ENCODE measurements around the gene CELSR3.

CELSR3 gene

DNA sequence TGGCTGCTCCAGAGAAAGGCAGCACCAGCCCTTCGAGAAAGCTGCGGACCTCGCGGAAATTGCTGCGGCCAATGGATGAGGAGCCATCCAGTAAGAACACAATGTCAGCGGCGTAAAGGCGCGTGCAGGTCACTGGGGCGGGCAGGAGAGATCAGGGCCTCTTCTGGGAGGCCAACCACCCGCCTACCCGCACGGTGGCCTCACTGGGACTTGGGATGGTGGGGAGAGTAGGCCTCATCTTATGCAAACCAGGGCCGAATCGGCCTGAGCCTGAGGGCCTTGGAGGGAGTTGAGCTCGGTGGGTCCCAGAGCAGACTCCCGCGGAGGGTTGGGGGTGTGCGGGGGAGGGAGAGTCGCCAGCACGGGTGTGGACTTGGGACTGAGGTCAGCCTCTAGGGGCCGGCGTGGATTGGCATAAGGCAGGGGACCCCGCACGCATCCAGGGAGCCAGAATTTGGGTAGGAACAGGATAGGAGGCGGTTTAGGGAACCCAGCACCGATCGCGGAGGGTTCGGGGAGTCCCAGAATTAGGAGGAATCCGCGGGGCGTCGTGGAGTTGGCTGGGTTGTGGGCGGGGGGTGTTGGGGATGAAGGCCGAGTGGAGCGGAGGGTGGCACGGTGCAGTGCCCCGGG is 68.2 kb downstream of the CELSR3 start:
- DNase-seq (ENCODE audit: low spot score) = no peak
- in situ Hi-C loops (cut with MboI; ENCODE audit: low pct_unique_long_range_greater_than_20kb, low sequenced_read_pairs, unreplicated experiment) = no loop called here
- TF ChIP-seq, protein P1, sequence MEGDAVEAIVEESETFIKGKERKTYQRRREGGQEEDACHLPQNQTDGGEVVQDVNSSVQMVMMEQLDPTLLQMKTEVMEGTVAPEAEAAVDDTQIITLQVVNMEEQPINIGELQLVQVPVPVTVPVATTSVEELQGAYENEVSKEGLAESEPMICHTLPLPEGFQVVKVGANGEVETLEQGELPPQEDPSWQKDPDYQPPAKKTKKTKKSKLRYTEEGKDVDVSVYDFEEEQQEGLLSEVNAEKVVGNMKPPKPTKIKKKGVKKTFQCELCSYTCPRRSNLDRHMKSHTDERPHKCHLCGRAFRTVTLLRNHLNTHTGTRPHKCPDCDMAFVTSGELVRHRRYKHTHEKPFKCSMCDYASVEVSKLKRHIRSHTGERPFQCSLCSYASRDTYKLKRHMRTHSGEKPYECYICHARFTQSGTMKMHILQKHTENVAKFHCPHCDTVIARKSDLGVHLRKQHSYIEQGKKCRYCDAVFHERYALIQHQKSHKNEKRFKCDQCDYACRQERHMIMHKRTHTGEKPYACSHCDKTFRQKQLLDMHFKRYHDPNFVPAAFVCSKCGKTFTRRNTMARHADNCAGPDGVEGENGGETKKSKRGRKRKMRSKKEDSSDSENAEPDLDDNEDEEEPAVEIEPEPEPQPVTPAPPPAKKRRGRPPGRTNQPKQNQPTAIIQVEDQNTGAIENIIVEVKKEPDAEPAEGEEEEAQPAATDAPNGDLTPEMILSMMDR (IDR thresholded peaks at IDR 0.05; ENCODE audit: extremely low read depth, insufficient read depth, missing control alignments) = no peak

DNA sequence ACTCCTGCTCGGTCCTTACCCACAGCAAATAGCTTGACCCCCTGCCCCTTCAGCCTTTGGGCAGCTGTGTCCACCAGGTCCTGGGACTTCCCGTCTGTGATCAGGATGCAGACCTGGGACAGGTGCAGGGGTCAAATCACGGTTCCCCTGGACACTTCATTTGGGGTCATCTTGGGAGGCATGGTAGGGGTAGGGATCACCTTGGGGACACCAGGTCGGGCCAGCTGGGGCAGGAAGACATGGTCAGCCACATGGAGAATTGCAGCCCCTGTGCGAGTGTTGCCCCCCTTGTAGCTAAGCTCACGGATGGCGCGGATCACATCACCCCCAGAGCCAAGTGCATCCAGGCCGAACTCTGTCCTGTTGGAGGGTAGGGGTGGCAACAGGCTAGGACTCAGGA is 69.3 kb downstream of the CELSR3 start:
- DNase-seq (ENCODE audit: low spot score) = no peak
- in situ Hi-C loops (cut with MboI; ENCODE audit: low pct_unique_long_range_greater_than_20kb, low sequenced_read_pairs, unreplicated experiment) = no loop called here
- TF ChIP-seq, protein P1 (IDR thresholded peaks at IDR 0.05; ENCODE audit: extremely low read depth, insufficient read depth, missing control alignments) = no peak

DNA sequence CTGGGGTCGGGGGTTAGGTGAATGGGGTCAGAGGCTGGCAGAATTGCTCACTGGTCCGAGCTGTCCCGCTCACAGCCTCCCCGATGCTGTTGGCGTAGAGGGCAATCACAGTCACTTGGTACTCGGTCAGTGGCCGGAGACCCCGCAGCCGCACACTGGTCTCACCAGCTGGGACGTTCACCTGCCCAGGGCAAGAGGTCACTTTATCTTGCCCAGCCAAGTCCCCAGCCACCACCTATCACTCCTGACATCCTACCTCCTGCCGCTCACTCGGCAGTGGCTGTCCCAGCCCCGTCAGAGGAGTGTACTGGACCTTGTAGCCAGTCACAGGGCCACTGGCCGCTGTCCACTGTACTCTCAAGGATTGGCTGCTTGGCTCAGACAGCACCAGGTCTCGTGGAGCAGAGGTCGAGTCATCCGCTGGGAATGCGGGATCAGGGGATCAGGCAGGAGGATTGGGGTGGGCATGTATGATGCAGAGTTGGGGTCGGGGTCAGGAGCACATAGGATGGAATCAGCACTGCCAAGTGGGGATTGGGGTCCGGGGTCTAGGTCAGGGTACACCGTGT is 70.1 kb downstream of the CELSR3 start:
- in situ Hi-C loops (cut with MboI; ENCODE audit: low pct_unique_long_range_greater_than_20kb, low sequenced_read_pairs, unreplicated experiment) = no loop called here
- TF ChIP-seq, protein P1 (IDR thresholded peaks at IDR 0.05; ENCODE audit: extremely low read depth, insufficient read depth, missing control alignments) = no peak
- DNase-seq (ENCODE audit: low spot score) = no peak

DNA sequence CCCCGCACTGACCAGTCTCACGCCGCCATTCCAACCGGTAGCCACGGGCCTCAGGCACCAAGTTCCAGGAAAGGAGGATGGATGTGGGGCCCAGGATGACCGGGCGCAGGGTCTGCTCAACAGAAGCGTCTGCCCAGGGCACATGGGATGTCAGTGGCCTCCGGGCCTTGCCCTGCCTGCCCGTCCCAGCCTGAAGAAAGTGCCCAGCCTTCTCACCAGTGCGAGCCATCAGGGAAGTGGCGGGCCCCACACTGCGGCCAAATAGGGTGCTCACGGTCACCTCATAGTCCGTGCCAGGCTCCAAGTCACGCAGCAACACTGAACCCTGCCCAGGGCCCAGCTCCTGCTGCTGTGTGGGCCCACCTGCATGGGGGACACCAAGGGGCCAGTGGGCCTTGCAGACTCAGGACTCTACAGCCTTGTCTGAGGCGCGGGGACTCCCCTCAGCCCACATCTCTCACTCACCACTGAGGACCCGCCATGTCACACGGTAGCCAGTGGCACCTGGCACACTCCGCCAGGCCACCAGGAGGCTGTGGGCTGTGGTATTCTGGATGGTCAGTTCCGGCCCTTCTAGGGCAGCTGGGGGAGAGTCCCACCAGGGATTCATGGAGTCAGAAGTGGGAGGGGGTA is 70.7 kb downstream of the CELSR3 start:
- TF ChIP-seq, protein P1 (IDR thresholded peaks at IDR 0.05; ENCODE audit: extremely low read depth, insufficient read depth, missing control alignments) = no peak
- in situ Hi-C loops (cut with MboI; ENCODE audit: low pct_unique_long_range_greater_than_20kb, low sequenced_read_pairs, unreplicated experiment) = no loop called here
- DNase-seq (ENCODE audit: low spot score) = no peak

DNA sequence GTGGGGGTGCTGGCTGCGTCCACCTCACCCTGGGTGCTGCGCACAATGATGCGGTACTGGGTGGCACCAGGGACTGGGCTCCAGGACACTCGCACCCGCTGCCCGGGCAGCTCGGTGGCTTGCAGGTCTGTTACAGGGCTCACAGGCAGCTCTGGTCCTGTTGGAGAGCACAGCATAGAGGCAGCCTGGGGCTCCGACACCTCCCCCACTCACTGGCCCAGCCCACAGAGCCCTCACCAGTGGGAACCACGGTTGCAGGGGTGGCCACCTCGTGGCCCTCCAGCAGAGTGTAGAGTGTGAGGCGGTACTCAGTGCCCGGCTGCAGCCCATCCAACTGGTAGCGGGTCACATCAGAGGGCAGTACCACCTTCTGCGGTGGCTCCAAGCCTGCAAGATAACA is 71.2 kb downstream of the CELSR3 start:
- in situ Hi-C loops (cut with MboI; ENCODE audit: low pct_unique_long_range_greater_than_20kb, low sequenced_read_pairs, unreplicated experiment) = no loop called here
- DNase-seq (ENCODE audit: low spot score) = no peak
- TF ChIP-seq, protein P1 (IDR thresholded peaks at IDR 0.05; ENCODE audit: extremely low read depth, insufficient read depth, missing control alignments) = no peak

DNA sequence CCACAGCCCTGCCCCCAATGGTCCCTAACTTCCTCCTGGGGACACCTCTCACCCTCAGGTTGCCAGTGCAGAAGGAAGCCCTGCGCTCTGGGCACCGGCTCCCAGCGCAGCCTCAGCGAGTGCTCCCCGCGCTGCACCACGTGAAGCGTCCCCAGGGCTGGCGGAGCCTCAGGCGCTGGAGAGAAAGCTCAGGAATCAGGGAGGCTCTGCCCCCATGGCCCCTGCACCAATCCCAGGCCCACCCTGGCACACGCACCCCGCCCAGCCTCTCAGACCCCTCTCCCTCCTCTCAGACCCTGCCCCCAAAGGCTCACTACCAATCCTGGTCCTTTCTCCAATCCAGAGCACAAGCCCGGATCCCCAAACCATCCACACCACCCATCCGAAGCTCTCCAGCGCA is 74.5 kb downstream of the CELSR3 start:
- TF ChIP-seq, protein P1 (IDR thresholded peaks at IDR 0.05; ENCODE audit: extremely low read depth, insufficient read depth, missing control alignments) = no peak
- no peak for DNase-seq (ENCODE audit: low spot score)
- in situ Hi-C loops (cut with MboI; ENCODE audit: low pct_unique_long_range_greater_than_20kb, low sequenced_read_pairs, unreplicated experiment) = no loop called here
